ENCODE measurements around the gene PDSS1. TPM values are rescaled to one million over a fixed set of nuclear protein-coding genes. Genes with fewer than 3 reads are reported as not detected.

Gene PDSS1
- total RNA-seq, 2 experiments from 2014 or later, result 3.8 to 4.5 TPM

DNA sequence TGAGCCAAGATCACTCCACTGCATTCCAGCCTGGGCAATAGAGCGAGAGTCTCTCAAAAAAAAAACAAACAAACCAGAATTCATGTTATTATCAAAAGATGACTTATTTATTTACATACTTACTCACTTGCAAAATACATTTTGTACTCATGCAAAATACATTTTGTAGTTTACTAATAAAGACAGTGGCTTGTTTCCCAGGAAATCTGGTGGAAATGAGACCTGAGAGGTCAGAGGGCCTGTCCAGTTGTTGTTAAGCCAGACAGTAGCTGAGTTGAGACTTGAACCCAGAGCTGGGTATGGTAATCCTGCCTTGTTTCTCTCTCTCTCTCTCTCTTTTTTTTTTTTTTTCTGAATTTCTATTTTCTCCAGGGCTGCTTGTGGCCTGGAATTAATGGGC lies 29.5 kb downstream of the PDSS1 start:
- DNase-seq, result no peak
- POLR2A ChIA-PET, result interaction anchor here (1.2 kb wide), 1 partner anchor 117 kb away, joined by 3 read pairs; no protein-coding TSS in a partner anchor
- CTCF ChIA-PET, result interaction anchor here (0.6 to 1.9 kb wide), 11 partner anchors 8 to 318 kb away, joined by 3 to 31 read pairs (median 5); partner anchors contain the start of gene ABI1
- no peaks in the 10 kb centered on the region for H3K9me3 Mint-ChIP-seq
- H3K36me3 Mint-ChIP-seq (ENCODE audit: low read depth), result peaks cover 57% of the 10 kb centered on the region
- H3K27ac ChIP-seq (ENCODE audit: low read depth in 1 of 2, low read length in 2 of 2), result no peak overlapping the region
- H3K4me3 Mint-ChIP-seq, result no peak overlapping the region
- H3K36me3 ChIP-seq (ENCODE audit: insufficient read depth, low read length), result peaks cover 25% of the 10 kb centered on the region
- peaks cover under 1% of the 10 kb centered on the region for H3K4me1 ChIP-seq (ENCODE audit: insufficient read depth, low read length)
- H3K4me1 Mint-ChIP-seq (ENCODE audit: low read depth), result peaks cover 3% of the 10 kb centered on the region
- TF ChIP-seq, protein P1, sequence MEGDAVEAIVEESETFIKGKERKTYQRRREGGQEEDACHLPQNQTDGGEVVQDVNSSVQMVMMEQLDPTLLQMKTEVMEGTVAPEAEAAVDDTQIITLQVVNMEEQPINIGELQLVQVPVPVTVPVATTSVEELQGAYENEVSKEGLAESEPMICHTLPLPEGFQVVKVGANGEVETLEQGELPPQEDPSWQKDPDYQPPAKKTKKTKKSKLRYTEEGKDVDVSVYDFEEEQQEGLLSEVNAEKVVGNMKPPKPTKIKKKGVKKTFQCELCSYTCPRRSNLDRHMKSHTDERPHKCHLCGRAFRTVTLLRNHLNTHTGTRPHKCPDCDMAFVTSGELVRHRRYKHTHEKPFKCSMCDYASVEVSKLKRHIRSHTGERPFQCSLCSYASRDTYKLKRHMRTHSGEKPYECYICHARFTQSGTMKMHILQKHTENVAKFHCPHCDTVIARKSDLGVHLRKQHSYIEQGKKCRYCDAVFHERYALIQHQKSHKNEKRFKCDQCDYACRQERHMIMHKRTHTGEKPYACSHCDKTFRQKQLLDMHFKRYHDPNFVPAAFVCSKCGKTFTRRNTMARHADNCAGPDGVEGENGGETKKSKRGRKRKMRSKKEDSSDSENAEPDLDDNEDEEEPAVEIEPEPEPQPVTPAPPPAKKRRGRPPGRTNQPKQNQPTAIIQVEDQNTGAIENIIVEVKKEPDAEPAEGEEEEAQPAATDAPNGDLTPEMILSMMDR (IDR thresholded peaks at IDR 0.05), result no peak
- no peak for ATAC-seq (ENCODE audit: poor library complexity)
- H3K27ac Mint-ChIP-seq, result no peak overlapping the region
- H3K27me3 ChIP-seq (ENCODE audit: control insufficient read depth in 1 of 2, insufficient read depth in 2 of 2, low read length in 2 of 2), result no peaks in the 10 kb centered on the region
- H3K9me3 ChIP-seq (ENCODE audit: control insufficient read depth in 1 of 2, insufficient read depth in 1 of 2, low read length in 2 of 2), result no peaks in the 10 kb centered on the region
- H3K27me3 Mint-ChIP-seq, result no peaks in the 10 kb centered on the region
- intact Hi-C loops (cut with DNase I, micrococcal nuclease), result loop anchor here (5.0 to 10.0 kb wide), 4 partner anchors 122 to 638 kb away; partner anchors contain the start of gene ABI1 (in 2 of the 2)
- no peak overlapping the region for H3K4me3 ChIP-seq (ENCODE audit: low read length)

DNA sequence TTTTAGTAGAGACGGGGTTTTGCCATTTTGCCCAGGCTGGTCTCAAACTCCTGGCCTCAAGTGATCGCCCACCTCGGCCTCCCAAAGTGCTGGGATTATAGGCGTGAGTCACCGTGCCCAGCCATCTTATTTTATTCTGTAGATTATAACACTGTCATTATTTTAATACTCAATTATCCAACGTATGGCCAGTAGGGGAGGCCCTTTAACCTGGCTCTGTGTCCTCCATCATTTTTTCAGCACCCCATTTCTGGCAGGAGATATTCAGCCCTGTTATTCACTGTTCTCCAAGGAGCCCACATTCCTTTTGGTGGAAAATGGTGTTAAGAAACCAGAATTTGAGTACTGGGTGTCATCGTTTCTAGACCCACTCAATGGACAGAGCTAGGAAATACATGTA lies 31.5 kb downstream of the PDSS1 start:
- Mint-ChIP-seq H3K9me3 (no peaks in the 10 kb centered on the region), H3K27ac (no peak overlapping the region), H3K27me3 (no peaks in the 10 kb centered on the region), H3K36me3 (ENCODE audit: low read depth) (peaks cover 60% of the 10 kb centered on the region), H3K4me1 (ENCODE audit: low read depth) (peaks cover 3% of the 10 kb centered on the region), H3K4me3 (no peak overlapping the region)
- ChIA-PET CTCF (interaction anchor here (0.9 to 1.3 kb wide), 2 partner anchors 127 to 133 kb away, joined by 3 to 5 read pairs; no protein-coding TSS in a partner anchor), POLR2A (no interaction called here)
- TF ChIP-seq, protein P1 (IDR thresholded peaks at IDR 0.05), result no peak
- ATAC-seq (ENCODE audit: poor library complexity) (no peak), DNase-seq (no peak)
- intact Hi-C loops (cut with DNase I, micrococcal nuclease), result loop anchor here (5.0 to 10.0 kb wide), 4 partner anchors 124 to 636 kb away; partner anchors contain the start of gene ABI1 (in 2 of the 2)
- Histone ChIP-seq H3K36me3 (ENCODE audit: insufficient read depth, low read length) (peaks cover 34% of the 10 kb centered on the region), H3K4me3 (ENCODE audit: low read length) (no peak overlapping the region), H3K9me3 (ENCODE audit: control insufficient read depth in 1 of 2, insufficient read depth in 1 of 2, low read length in 2 of 2) (no peaks in the 10 kb centered on the region), H3K27me3 (ENCODE audit: control insufficient read depth in 1 of 2, insufficient read depth in 2 of 2, low read length in 2 of 2) (no peaks in the 10 kb centered on the region), H3K27ac (ENCODE audit: low read depth in 1 of 2, low read length in 2 of 2) (no peak overlapping the region), H3K4me1 (ENCODE audit: insufficient read depth, low read length) (no peaks in the 10 kb centered on the region)

DNA sequence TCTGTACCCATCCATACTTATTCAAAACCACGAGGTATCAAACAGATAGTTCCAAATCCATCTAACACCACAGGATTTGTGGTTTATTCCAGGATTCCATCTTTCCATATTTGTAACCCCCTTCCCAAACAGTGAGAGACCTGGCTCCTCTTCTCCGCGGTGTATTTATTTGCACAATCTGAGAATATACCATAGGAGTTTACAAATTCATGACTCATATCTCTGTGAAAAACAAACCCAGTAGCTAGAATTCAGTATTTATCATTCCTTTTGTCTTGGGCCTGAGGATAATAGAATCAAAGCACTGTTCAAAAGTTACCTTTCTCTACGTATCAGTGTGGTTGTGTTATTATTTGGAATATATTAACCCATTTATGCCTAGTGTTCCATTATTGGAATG lies 31.9 kb downstream of the PDSS1 start:
- H3K4me3 Mint-ChIP-seq, result no peak overlapping the region
- H3K9me3 ChIP-seq (ENCODE audit: control insufficient read depth in 1 of 2, insufficient read depth in 1 of 2, low read length in 2 of 2), result no peaks in the 10 kb centered on the region

More for the DNA sequence above, 31.9 kb downstream of the PDSS1 start:
- Histone ChIP-seq H3K4me1 (ENCODE audit: insufficient read depth, low read length) (no peaks in the 10 kb centered on the region), H3K36me3 (ENCODE audit: insufficient read depth, low read length) (peaks cover 34% of the 10 kb centered on the region), H3K27ac (ENCODE audit: low read depth in 1 of 2, low read length in 2 of 2) (no peak overlapping the region), H3K27me3 (ENCODE audit: control insufficient read depth in 1 of 2, insufficient read depth in 2 of 2, low read length in 2 of 2) (no peaks in the 10 kb centered on the region), H3K4me3 (ENCODE audit: low read length) (no peak overlapping the region)
- intact Hi-C loops (cut with DNase I, micrococcal nuclease), result loop anchor here (5.0 to 10.0 kb wide), 4 partner anchors 125 to 635 kb away; partner anchors contain the start of gene ABI1 (in 2 of the 2)
- no peak for ATAC-seq (ENCODE audit: poor library complexity)
- POLR2A ChIA-PET, result no interaction called here
- peaks cover 57% of the 10 kb centered on the region for H3K36me3 Mint-ChIP-seq (ENCODE audit: low read depth)
- TF ChIP-seq, protein P1 (IDR thresholded peaks at IDR 0.05), result no peak
- H3K27me3 Mint-ChIP-seq, result no peaks in the 10 kb centered on the region
- H3K9me3 Mint-ChIP-seq, result no peaks in the 10 kb centered on the region
- peaks cover 3% of the 10 kb centered on the region for H3K4me1 Mint-ChIP-seq (ENCODE audit: low read depth)
- H3K27ac Mint-ChIP-seq, result no peak overlapping the region
- DNase-seq, result no peak
- CTCF ChIA-PET, result interaction anchor here (0.6 to 1.3 kb wide), 2 partner anchors 132 to 140 kb away, joined by 3 to 5 read pairs; no protein-coding TSS in a partner anchor
